Colonic mucosa (tissue), 4 donors: ENCODE results near the gene OR1F1. TPM values are rescaled to one million over a fixed set of nuclear protein-coding genes. Genes with fewer than 3 reads are reported as not detected.

Source experiments
- DNase-seq: peaks from one replicate; pipeline ENCODE4 v3.0.0-alpha.2; 2020
- H3K27ac ChIP-seq: fragments of 200-600 bp; one replicate; pipeline ENCODE4 v1.8.0; 2021
- H3K27me3 ChIP-seq: fragments of 200-600 bp; one replicate; pipeline ENCODE4 v1.8.0; 2021
- H3K36me3 ChIP-seq: fragments of 200-600 bp; one replicate; pipeline ENCODE4 v1.8.0; 2021
- H3K4me1 ChIP-seq: fragments of 200-600 bp; one replicate; pipeline ENCODE4 v1.8.0; 2021; ENCODE audit warnings: mild to moderate bottlenecking
- H3K4me3 ChIP-seq: fragments of 200-600 bp; one replicate; pipeline ENCODE4 v1.8.0; 2021
- H3K9ac ChIP-seq, 2 donors: one replicate each; pipeline ENCODE4 v1.7.0; 2013; ENCODE audit warnings: control low read depth in 2 of 2, low read depth in 2 of 2, low read length in 2 of 2
- H3K9me3 ChIP-seq: fragments of 200-600 bp; one replicate; pipeline ENCODE4 v1.8.0; 2021
- CTCF ChIP-seq: fragments of 200-600 bp; IDR thresholded peaks from one replicate; pipeline ENCODE4 v1.8.0; 2022; ENCODE audit warnings: antibody characterized with exemption, mild to moderate bottlenecking
- intact Hi-C: fragments of 100-400 bp; cut with DNase I; formaldehyde crosslinking; loops from one replicate; pipeline ENCODE4 v1.14.1; 2022
- total RNA-seq, 2 donors: library from RNA; stranded (reverse); fragmentation: NEBNext Ultra II Directional in 1 of 2; extraction: Animal tissue kit (Norgen Biotek cat#: 25700) in 1 of 2; gene quantifications; one replicate each; pipeline ENCODE4 v1.2.1, GENCODE V29; 2021
- donor health status: healthy.
- donor health status: DM: no; HTN: no; CAD: no.
- donor health status: DM: no; HTN: no; CAD: no.

The OR1F1 gene
- total RNA-seq, 2 donors from 2014 or later: not detected

- TF ChIP-seq CTCF: no peak
- no peaks in the 10 kb centered on the region for H3K36me3 ChIP-seq
- H3K4me1 ChIP-seq: no peaks in the 10 kb centered on the region
- no peaks in the 10 kb centered on the region for H3K9me3 ChIP-seq
- intact Hi-C loops: no loop called here
- H3K27ac ChIP-seq: no peak overlapping the region
- no peak for DNase-seq
- H3K4me3 ChIP-seq: no peak overlapping the region
- no peak overlapping the region for H3K9ac ChIP-seq
- H3K27me3 ChIP-seq: no peaks in the 10 kb centered on the region
Observed at GRCh38 chr16:3141781-3142311, 46.2 kb upstream of the OR1F1 start.

DNA sequence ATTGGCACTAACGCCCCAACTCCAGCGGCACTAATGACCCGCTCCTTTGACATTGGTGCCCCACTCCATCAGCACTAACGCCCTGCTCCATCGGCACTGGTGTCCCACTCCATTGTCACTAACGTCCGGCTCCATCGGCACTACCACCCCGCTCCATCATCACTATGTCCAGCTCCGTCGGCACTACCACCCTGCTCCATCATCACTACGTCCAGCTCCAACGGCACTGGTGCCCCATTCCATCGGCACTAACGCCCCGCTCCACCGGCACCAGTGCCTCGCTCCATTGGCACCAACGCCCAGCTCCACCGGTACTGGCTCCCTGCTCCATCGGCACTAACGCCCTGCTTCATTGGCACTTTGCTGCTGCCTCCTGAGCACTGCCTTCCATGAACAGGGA, 45.7 kb upstream of the OR1F1 start:
- no peak for DNase-seq
- no peaks in the 10 kb centered on the region for H3K36me3 ChIP-seq
- no peak overlapping the region for H3K4me3 ChIP-seq
- no peaks in the 10 kb centered on the region for H3K27me3 ChIP-seq
- H3K4me1 ChIP-seq: no peaks in the 10 kb centered on the region
- H3K9me3 ChIP-seq: no peaks in the 10 kb centered on the region
- intact Hi-C loops: no loop called here
- TF ChIP-seq CTCF: no peak
- H3K9ac ChIP-seq: no peak overlapping the region
- H3K27ac ChIP-seq: no peak overlapping the region

DNA sequence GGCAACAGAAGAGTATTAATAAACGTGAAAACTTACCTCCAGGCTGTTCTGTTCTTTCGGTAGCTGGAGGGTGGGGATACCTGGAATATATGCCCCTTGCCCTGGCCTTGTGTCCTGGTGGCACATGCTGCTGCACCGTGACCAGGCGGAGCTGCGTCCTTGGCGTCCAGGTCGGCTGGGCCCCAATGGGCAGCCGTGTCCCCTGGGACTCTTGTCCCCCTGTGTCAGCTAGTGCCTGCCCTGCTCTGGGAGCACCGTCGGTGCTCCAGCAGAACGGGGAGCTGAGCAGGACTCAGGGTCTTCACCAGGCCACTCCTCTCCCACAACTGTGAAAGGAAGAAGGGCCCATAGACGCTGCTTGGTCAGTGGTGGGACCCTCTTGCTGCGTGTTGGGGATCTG, 45.2 kb upstream of the OR1F1 start:
- no peaks in the 10 kb centered on the region for H3K27me3 ChIP-seq
- no peak for DNase-seq
- H3K9ac ChIP-seq: no peak overlapping the region
- no peak for TF ChIP-seq CTCF
- H3K36me3 ChIP-seq: no peaks in the 10 kb centered on the region
- no peaks in the 10 kb centered on the region for H3K9me3 ChIP-seq
- intact Hi-C loops: no loop called here
- H3K27ac ChIP-seq: no peak overlapping the region
- no peak overlapping the region for H3K4me3 ChIP-seq
- no peaks in the 10 kb centered on the region for H3K4me1 ChIP-seq

- H3K27ac ChIP-seq: no peak overlapping the region
- intact Hi-C loops: no loop called here
Observed at GRCh38 chr16:3143189-3143588, 44.8 kb upstream of the OR1F1 start.

DNA sequence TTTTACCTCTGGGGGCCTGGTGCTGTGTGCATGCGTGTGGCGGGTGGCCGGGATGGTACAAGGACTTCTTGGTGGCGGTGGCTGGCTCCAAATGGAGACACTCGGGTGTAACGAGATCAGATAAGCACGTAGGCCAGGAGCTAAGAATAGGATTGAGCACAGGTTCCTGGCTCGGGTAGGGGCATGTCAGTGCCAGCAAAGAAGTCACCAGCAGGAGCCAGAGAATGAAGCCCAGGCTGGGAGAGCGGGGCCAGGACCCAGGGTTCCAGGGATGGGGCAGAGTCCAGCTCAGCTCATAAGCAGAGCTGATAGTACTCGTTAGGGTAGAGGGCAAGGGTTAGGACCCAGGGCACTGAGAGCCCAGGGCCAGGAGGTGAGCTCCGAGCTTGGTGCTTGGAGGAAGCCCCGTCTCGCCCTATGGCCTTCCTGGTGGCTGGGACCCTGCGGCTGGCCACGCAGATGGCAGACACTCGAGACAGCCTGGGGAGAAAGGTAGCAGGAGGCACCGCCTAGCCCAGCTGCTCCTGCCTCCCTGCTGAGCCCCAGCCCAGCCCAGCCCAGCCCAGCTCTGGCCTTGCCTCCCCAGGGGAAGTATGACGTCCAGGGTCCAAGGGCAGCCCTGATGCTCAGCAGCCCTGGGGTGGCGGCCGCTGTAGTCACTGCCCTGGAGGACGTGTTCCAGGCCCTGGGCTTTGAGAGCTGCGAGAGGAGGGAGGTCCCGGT, 44.2 kb upstream of the OR1F1 start:
- TF ChIP-seq CTCF: no peak
- intact Hi-C loops: no loop called here
- peak; percentile 69 for DNase-seq

More at GRCh38 chr16:3143189-3143588, 44.8 kb upstream of the OR1F1 start:
- Histone ChIP-seq H3K4me1 (no peaks in the 10 kb centered on the region), H3K9me3 (no peaks in the 10 kb centered on the region), H3K27me3 (no peaks in the 10 kb centered on the region), H3K9ac (no peak overlapping the region), H3K36me3 (no peaks in the 10 kb centered on the region), H3K4me3 (no peak overlapping the region)
- no peak for TF ChIP-seq CTCF
- DNase-seq: no peak

More for the DNA sequence above, 44.2 kb upstream of the OR1F1 start:
- no peaks in the 10 kb centered on the region for H3K9me3 ChIP-seq
- H3K27ac ChIP-seq: no peak overlapping the region
- H3K27me3 ChIP-seq: no peaks in the 10 kb centered on the region
- H3K9ac ChIP-seq: no peak overlapping the region
- H3K36me3 ChIP-seq: no peaks in the 10 kb centered on the region
- H3K4me3 ChIP-seq: no peak overlapping the region
- H3K4me1 ChIP-seq: no peaks in the 10 kb centered on the region
